ENCODE data around the gene FBXO34.

FBXO34 gene

GRCh38 chr14:55274146-55274545, 2.9 kb downstream of the FBXO34 start:
- Histone ChIP-seq H3K27me3 (ENCODE audit: control insufficient read depth in 1 of 2, insufficient read depth in 2 of 2, low read length in 2 of 2) (no peaks in the 10 kb centered on the region), H3K4me3 (ENCODE audit: low read depth in 1 of 2, low read length in 2 of 2) (no peak overlapping the region), H3K36me3 (ENCODE audit: insufficient read depth, low read length) (no peaks in the 10 kb centered on the region), H3K4me1 (ENCODE audit: insufficient read depth, low read length) (peaks cover 36% of the 10 kb centered on the region), H3K9me3 (ENCODE audit: low read length) (no peaks in the 10 kb centered on the region), H3K27ac (ENCODE audit: low read depth, low read length) (no peak overlapping the region), H3K9ac (ENCODE audit: low read length) (no peak overlapping the region)

- Histone ChIP-seq H3K9ac (ENCODE audit: low read length) (no peak overlapping the region), H3K4me3 (ENCODE audit: low read depth in 1 of 2, low read length in 2 of 2) (no peak overlapping the region), H3K9me3 (ENCODE audit: low read length) (no peaks in the 10 kb centered on the region), H3K27ac (ENCODE audit: low read depth, low read length) (no peak overlapping the region), H3K36me3 (ENCODE audit: insufficient read depth, low read length) (no peaks in the 10 kb centered on the region), H3K4me1 (ENCODE audit: insufficient read depth, low read length) (peaks cover 36% of the 10 kb centered on the region), H3K27me3 (ENCODE audit: control insufficient read depth in 1 of 2, insufficient read depth in 2 of 2, low read length in 2 of 2) (no peaks in the 10 kb centered on the region)
Observed at GRCh38 chr14:55274751-55275150, 3.5 kb downstream of the FBXO34 start.

GRCh38 chr14:55276736-55277135, 5.5 kb downstream of the FBXO34 start:
- no peak overlapping the region for H3K27ac ChIP-seq (ENCODE audit: low read depth, low read length)

GRCh38 chr14:55277972-55278740, 6.9 kb downstream of the FBXO34 start:
- H3K4me3 ChIP-seq (ENCODE audit: low read depth in 1 of 2, low read length in 2 of 2): no peak overlapping the region
- H3K9me3 ChIP-seq (ENCODE audit: low read length): no peaks in the 10 kb centered on the region
- H3K27ac ChIP-seq (ENCODE audit: low read depth, low read length): no peak overlapping the region

More at GRCh38 chr14:55276736-55277135, 5.5 kb downstream of the FBXO34 start:
- Histone ChIP-seq H3K27me3 (ENCODE audit: control insufficient read depth in 1 of 2, insufficient read depth in 2 of 2, low read length in 2 of 2) (no peaks in the 10 kb centered on the region), H3K4me1 (ENCODE audit: insufficient read depth, low read length) (peaks cover 36% of the 10 kb centered on the region), H3K36me3 (ENCODE audit: insufficient read depth, low read length) (no peaks in the 10 kb centered on the region), H3K9me3 (ENCODE audit: low read length) (no peaks in the 10 kb centered on the region), H3K9ac (ENCODE audit: low read length) (no peak overlapping the region), H3K4me3 (ENCODE audit: low read depth in 1 of 2, low read length in 2 of 2) (no peak overlapping the region)

DNA sequence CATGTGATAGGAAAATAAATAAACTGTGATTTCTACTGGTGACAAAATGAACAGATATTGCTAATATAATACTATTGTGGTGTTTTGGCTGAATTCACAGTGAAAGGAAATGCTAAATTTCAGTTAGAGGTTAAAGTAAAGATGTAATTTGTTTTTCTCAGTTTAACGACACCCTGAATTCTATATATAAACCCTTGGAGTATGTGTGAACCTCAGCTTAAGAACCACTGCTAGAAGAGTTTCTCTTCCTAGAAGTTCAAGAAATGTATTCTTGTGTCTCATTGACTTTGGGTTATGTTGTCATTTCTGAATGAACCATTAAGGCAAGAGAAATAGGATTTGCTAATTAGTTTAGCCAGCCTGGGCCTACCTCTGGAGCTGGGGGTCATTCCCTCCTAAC, 8.2 kb downstream of the FBXO34 start:
- peaks cover 17% of the 10 kb centered on the region for H3K4me1 ChIP-seq (ENCODE audit: insufficient read depth, low read length)
- no peak overlapping the region for H3K4me3 ChIP-seq (ENCODE audit: low read depth in 1 of 2, low read length in 2 of 2)
- H3K36me3 ChIP-seq (ENCODE audit: insufficient read depth, low read length): no peaks in the 10 kb centered on the region
- H3K27me3 ChIP-seq (ENCODE audit: control insufficient read depth in 1 of 2, insufficient read depth in 2 of 2, low read length in 2 of 2): no peaks in the 10 kb centered on the region
- H3K9ac ChIP-seq (ENCODE audit: low read length): no peak overlapping the region
- no peaks in the 10 kb centered on the region for H3K9me3 ChIP-seq (ENCODE audit: low read length)
- H3K27ac ChIP-seq (ENCODE audit: low read depth, low read length): no peak overlapping the region

More at GRCh38 chr14:55277972-55278740, 6.9 kb downstream of the FBXO34 start:
- no peaks in the 10 kb centered on the region for H3K36me3 ChIP-seq (ENCODE audit: insufficient read depth, low read length)
- H3K4me1 ChIP-seq (ENCODE audit: insufficient read depth, low read length): peaks cover 29% of the 10 kb centered on the region
- H3K9ac ChIP-seq (ENCODE audit: low read length): no peak overlapping the region
- H3K27me3 ChIP-seq (ENCODE audit: control insufficient read depth in 1 of 2, insufficient read depth in 2 of 2, low read length in 2 of 2): no peaks in the 10 kb centered on the region

DNA sequence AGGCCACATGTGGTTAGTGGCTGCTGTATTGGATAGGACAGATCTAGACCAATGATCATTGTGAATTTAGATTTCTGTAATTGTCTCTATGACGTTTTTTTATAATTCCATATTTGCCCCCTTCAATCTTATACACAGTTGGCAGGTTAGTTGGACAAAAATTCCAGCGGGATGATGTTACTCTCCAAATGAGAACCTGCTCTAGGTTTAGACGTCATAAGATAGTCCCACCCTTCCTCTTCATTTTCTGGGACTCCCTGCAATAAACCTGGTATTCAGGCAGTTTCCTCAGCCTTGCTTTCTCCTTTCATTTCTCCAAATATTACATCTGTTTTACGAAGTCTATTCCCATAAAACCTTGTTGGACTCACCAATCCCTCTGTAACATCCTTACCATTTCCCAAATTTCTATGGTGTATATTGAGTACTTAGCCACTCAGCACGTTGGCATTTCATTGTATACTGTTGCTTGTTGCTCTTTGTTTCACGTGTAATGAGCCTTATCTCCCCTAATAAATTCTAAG, 10.2 kb downstream of the FBXO34 start:
- H3K36me3 ChIP-seq (ENCODE audit: insufficient read depth, low read length): no peaks in the 10 kb centered on the region
- H3K4me1 ChIP-seq (ENCODE audit: insufficient read depth, low read length): peaks cover 10% of the 10 kb centered on the region
- no peak overlapping the region for H3K27ac ChIP-seq (ENCODE audit: low read depth, low read length)
- no peaks in the 10 kb centered on the region for H3K9me3 ChIP-seq (ENCODE audit: low read length)
- no peak overlapping the region for H3K9ac ChIP-seq (ENCODE audit: low read length)
- no peaks in the 10 kb centered on the region for H3K27me3 ChIP-seq (ENCODE audit: control insufficient read depth in 1 of 2, insufficient read depth in 2 of 2, low read length in 2 of 2)
- no peak overlapping the region for H3K4me3 ChIP-seq (ENCODE audit: low read depth in 1 of 2, low read length in 2 of 2)

GRCh38 chr14:55285048-55285652, 13.9 kb downstream of the FBXO34 start:
- Histone ChIP-seq H3K27me3 (ENCODE audit: control insufficient read depth in 1 of 2, insufficient read depth in 2 of 2, low read length in 2 of 2) (no peaks in the 10 kb centered on the region), H3K4me1 (ENCODE audit: insufficient read depth, low read length) (no peaks in the 10 kb centered on the region), H3K4me3 (ENCODE audit: low read depth in 1 of 2, low read length in 2 of 2) (no peak overlapping the region), H3K9ac (ENCODE audit: low read length) (no peak overlapping the region), H3K27ac (ENCODE audit: low read depth, low read length) (no peak overlapping the region), H3K36me3 (ENCODE audit: insufficient read depth, low read length) (no peaks in the 10 kb centered on the region), H3K9me3 (ENCODE audit: low read length) (no peaks in the 10 kb centered on the region)

- H3K4me3 ChIP-seq (ENCODE audit: low read depth in 1 of 2, low read length in 2 of 2): no peak overlapping the region
- no peak overlapping the region for H3K27ac ChIP-seq (ENCODE audit: low read depth, low read length)
- H3K36me3 ChIP-seq (ENCODE audit: insufficient read depth, low read length): no peaks in the 10 kb centered on the region
- no peaks in the 10 kb centered on the region for H3K27me3 ChIP-seq (ENCODE audit: control insufficient read depth in 1 of 2, insufficient read depth in 2 of 2, low read length in 2 of 2)
- H3K4me1 ChIP-seq (ENCODE audit: insufficient read depth, low read length): no peaks in the 10 kb centered on the region
- H3K9ac ChIP-seq (ENCODE audit: low read length): no peak overlapping the region
- no peaks in the 10 kb centered on the region for H3K9me3 ChIP-seq (ENCODE audit: low read length)
Observed at GRCh38 chr14:55288439-55288838, 17.2 kb downstream of the FBXO34 start.

DNA sequence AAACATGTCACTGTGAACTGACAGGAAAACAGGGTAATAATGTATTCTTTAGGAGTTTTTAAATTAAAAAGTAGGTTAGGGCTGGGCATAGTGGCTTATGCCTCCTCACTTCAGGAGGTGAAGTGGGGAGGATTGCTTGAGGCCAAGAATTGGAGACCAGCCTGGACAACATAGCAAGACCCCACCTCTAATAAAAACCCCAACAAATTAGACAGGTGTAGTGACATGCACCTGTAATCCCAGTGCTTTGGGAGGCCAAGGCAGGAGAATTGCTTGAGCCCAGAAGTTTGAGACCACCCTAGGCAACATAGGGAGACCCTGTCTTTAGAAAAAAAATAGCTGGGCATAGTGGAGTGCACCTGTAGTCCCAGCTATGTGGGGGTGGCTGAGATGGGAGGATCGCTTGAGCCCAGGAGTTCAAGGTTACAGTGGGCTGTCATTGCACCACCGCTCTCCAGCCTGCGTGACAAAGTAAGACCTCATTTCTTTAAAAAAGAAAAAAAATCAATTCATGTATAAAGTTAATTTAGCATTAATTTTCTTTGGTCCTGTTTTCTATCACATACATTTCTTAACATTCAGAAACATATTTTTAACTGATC, 20.4 kb downstream of the FBXO34 start:
- Histone ChIP-seq H3K4me1 (ENCODE audit: insufficient read depth, low read length) (no peaks in the 10 kb centered on the region), H3K27ac (ENCODE audit: low read depth, low read length) (no peak overlapping the region), H3K36me3 (ENCODE audit: insufficient read depth, low read length) (no peaks in the 10 kb centered on the region), H3K9me3 (ENCODE audit: low read length) (no peaks in the 10 kb centered on the region), H3K9ac (ENCODE audit: low read length) (no peak overlapping the region), H3K27me3 (ENCODE audit: control insufficient read depth in 1 of 2, insufficient read depth in 2 of 2, low read length in 2 of 2) (no peaks in the 10 kb centered on the region), H3K4me3 (ENCODE audit: low read depth in 1 of 2, low read length in 2 of 2) (no peak overlapping the region)

DNA sequence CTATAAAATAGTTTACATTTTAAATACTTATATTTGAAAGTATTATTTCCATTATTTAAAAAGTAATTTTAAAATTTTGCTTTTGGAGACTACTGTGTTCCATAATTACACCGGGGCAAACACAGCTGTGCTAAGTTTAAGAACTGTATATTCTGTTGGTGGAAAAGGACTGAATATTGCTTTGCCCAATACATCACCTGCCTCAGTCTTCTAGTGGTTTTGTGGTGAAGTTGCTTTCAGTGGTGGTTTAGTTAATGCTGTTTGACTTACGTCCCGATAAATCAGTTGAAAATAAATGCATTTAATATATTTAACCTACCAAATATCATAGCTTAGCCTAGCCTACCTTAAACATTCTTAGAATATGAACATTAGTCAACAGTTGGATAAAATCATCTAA, 23.4 kb downstream of the FBXO34 start:
- Histone ChIP-seq H3K27ac (ENCODE audit: low read depth, low read length) (no peak overlapping the region), H3K4me3 (ENCODE audit: low read depth in 1 of 2, low read length in 2 of 2) (no peak overlapping the region), H3K9ac (ENCODE audit: low read length) (no peak overlapping the region), H3K4me1 (ENCODE audit: insufficient read depth, low read length) (no peaks in the 10 kb centered on the region), H3K9me3 (ENCODE audit: low read length) (no peaks in the 10 kb centered on the region), H3K36me3 (ENCODE audit: insufficient read depth, low read length) (no peaks in the 10 kb centered on the region), H3K27me3 (ENCODE audit: control insufficient read depth in 1 of 2, insufficient read depth in 2 of 2, low read length in 2 of 2) (no peaks in the 10 kb centered on the region)

DNA sequence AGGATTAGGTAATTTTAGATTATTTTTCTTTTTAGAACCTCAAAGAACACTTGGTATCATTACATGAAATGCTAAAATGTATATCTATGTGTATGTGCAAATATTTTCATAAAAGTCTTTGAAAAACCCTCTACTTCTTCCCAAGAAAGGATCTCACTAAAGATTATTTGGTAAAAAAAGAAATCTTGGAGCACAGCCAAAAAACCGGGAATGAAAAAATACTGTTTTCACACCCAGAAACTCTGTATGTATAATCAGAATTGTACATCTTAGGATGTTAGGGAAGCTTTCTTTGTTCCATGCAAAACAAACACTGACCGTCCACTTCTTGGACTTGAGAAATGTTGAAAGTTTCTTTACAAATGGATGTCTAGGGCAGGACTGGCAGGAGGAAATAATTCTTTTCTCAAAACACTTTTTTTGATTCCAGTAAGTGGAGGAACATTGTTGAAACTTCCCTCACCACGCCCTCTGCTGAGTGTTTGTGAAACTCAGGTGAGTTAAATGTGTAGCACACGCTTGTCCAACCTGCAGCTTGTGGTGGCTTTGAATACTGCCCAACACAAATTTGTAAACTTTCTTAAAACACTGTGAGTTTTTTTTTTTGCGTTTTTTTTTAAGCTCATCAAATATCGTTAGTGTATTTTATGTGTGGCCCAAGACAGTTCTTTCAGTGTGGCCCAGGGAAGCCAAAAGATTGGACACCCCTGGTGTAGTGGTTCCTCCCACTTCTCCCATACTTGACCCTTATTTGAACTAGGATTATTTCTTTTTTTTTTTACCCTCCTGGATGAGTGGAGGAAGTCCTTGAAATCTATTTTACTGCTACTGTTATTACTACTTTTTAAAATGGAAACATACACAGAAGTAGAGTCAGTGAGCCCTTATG, 26.6 kb downstream of the FBXO34 start:
- Histone ChIP-seq H3K9me3 (ENCODE audit: low read length) (no peaks in the 10 kb centered on the region), H3K27ac (ENCODE audit: low read depth, low read length) (no peak overlapping the region), H3K9ac (ENCODE audit: low read length) (no peak overlapping the region), H3K36me3 (ENCODE audit: insufficient read depth, low read length) (no peaks in the 10 kb centered on the region), H3K27me3 (ENCODE audit: control insufficient read depth in 1 of 2, insufficient read depth in 2 of 2, low read length in 2 of 2) (no peaks in the 10 kb centered on the region), H3K4me1 (ENCODE audit: insufficient read depth, low read length) (peaks cover 14% of the 10 kb centered on the region), H3K4me3 (ENCODE audit: low read depth in 1 of 2, low read length in 2 of 2) (no peak overlapping the region)

All from muscle layer of colon (tissue), 2 donors.